Neural progenitor cell (in vitro differentiated cells): ENCODE data around the gene JADE3. TPM values are rescaled to one million over a fixed set of nuclear protein-coding genes. Genes with fewer than 3 reads are reported as not detected.
"Not testable (repeated sequence)": the region's sequence is repeated elsewhere in the genome, so short reads cannot be mapped to it uniquely, and the experiment has no call there.

Experiments used
- DNase-seq: peaks from one replicate; pipeline ENCODE4 v3.0.0-alpha.2; 2016; ENCODE audit warnings: low spot score
- H2AFZ ChIP-seq: fragments of 200-600 bp; sonication (generic); replicated peaks from 2 replicates; pipeline ENCODE4 v1.6.1; 2016; ENCODE audit warnings: antibody characterized with exemption
- H3F3A ChIP-seq: fragments of 200-600 bp; sonication (generic); 2 replicates; pipeline ENCODE4 v1.6.1; 2016; ENCODE audit warnings: antibody characterized with exemption, low read depth
- H3K27ac ChIP-seq: fragments of 200-600 bp; sonication (generic); 2 replicates; pipeline ENCODE4 v1.5.1; 2016; ENCODE audit warnings: mild to moderate bottlenecking
- H3K27me3 ChIP-seq: fragments of 200-600 bp; sonication (generic); 2 replicates; pipeline ENCODE4 v1.6.1; 2016; ENCODE audit warnings: mild to moderate bottlenecking, moderate library complexity
- H3K36me3 ChIP-seq: fragments of 200-600 bp; sonication (generic); 2 replicates; pipeline ENCODE4 v1.5.1; 2016
- H3K4me1 ChIP-seq: fragments of 200-600 bp; sonication (generic); 2 replicates; pipeline ENCODE4 v1.6.1; 2016; ENCODE audit warnings: mixed run types
- H3K4me2 ChIP-seq: fragments of 200-600 bp; sonication (generic); 2 replicates; pipeline ENCODE4 v1.6.1; 2016
- H3K4me3 ChIP-seq: fragments of 200-600 bp; sonication (generic); 2 replicates; pipeline ENCODE4 v1.5.1; 2016
- H3K79me2 ChIP-seq: fragments of 200-600 bp; sonication (generic); 2 replicates; pipeline ENCODE4 v1.6.1; 2016; ENCODE audit warnings: low read depth
- H3K9ac ChIP-seq: fragments of 200-600 bp; sonication (generic); 2 replicates; pipeline ENCODE4 v1.6.1; 2016
- H3K9me3 ChIP-seq: fragments of 200-600 bp; sonication (generic); 2 replicates; pipeline ENCODE4 v1.5.1; 2016; ENCODE audit warnings: low read depth
- H4K20me1 ChIP-seq: fragments of 200-600 bp; sonication (generic); 2 replicates; pipeline ENCODE4 v1.6.1; 2016; ENCODE audit warnings: low read depth
- H3K27ac Mint-ChIP-seq: 3 replicates; pipeline ENCODE4 v1.8.0; 2021; ENCODE audit warnings: mixed read lengths
- H3K27me3 Mint-ChIP-seq: 2 replicates; pipeline ENCODE4 v1.8.0; 2022; ENCODE audit warnings: low read depth, mild to moderate bottlenecking, inconsistent platforms, moderate library complexity, mixed read lengths; ENCODE audit not compliant: insufficient read depth
- H3K36me3 Mint-ChIP-seq: 3 replicates; pipeline ENCODE4 v1.8.0; 2021; ENCODE audit warnings: mixed read lengths
- H3K4me1 Mint-ChIP-seq: 3 replicates; pipeline ENCODE4 v1.8.0; 2021; ENCODE audit warnings: mixed read lengths
- H3K4me3 Mint-ChIP-seq: 3 replicates; pipeline ENCODE4 v1.8.0; 2021; ENCODE audit warnings: mild to moderate bottlenecking, moderate library complexity, mixed read lengths
- H3K9me3 Mint-ChIP-seq: 3 replicates; pipeline ENCODE4 v1.8.0; 2020; ENCODE audit warnings: mixed read lengths
- EZH2 ChIP-seq: fragments of 200-600 bp; sonication (generic); IDR thresholded peaks from 2 replicates; pipeline ENCODE4 v1.6.1; 2017; ENCODE audit warnings: antibody characterized with exemption, mild to moderate bottlenecking, moderate library complexity
- EZH2phosphoT487 ChIP-seq: fragments of 200-600 bp; sonication (generic); IDR thresholded peaks from 2 replicates; pipeline ENCODE4 v1.6.1; 2017; ENCODE audit warnings: antibody characterized with exemption
- total RNA-seq: library from RNA; depleted of rRNA; stranded (reverse); fragments of >200 nt; gene quantifications from 2 replicates; pipeline ENCODE4 v1.2.3, GENCODE V29; 2015; ENCODE audit warnings: low replicate concordance
- TF ChIP-seq, protein P1 (sequence below): fragments of 200-600 bp; sonication (generic); IDR thresholded peaks from 2 replicates; pipeline ENCODE4 v1.5.1; 2017; ENCODE audit warnings: antibody characterized with exemption, mild to moderate bottlenecking

Gene JADE3
- total RNA-seq, 1 donor from 2014 or later, result 28.1 TPM

DNA sequence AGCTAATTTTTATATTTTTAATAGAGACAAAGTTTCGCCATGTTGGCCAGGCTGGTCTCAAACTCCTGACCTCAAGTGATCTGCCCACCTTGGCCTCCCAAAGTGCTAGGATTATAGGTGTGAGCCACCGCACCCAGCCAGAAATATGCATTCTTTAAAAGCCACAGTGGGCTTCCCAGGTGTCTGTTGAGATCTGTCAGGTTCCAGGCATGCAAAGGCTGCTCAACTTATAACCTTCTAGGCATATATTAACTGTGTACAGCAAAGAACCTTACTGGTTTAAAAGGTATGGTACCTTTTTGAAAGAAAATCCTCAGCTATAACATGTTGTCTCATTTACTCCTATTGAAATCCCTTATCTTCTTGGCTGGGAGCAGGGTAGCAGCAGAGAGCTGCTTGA is 42.5 kb downstream of the JADE3 start:
- peaks cover 19% of the 10 kb centered on the region for H3F3A ChIP-seq
- no peak for DNase-seq
- no peak overlapping the region for H3K4me2 ChIP-seq
- H2AFZ ChIP-seq, result no peak overlapping the region
- no peak overlapping the region for H3K4me3 ChIP-seq
- peaks cover 30% of the 10 kb centered on the region for H3K4me1 ChIP-seq
- H3K27ac ChIP-seq, result no peak overlapping the region
- peaks cover 2% of the 10 kb centered on the region for H3K9me3 Mint-ChIP-seq
- H3K79me2 ChIP-seq, result peaks cover 93% of the 10 kb centered on the region
- H3K27ac Mint-ChIP-seq, result peak overlapping the region; percentile 8
- no peaks in the 10 kb centered on the region for H3K36me3 ChIP-seq
- peaks cover 63% of the 10 kb centered on the region for H4K20me1 ChIP-seq
- TF ChIP-seq, protein P1, sequence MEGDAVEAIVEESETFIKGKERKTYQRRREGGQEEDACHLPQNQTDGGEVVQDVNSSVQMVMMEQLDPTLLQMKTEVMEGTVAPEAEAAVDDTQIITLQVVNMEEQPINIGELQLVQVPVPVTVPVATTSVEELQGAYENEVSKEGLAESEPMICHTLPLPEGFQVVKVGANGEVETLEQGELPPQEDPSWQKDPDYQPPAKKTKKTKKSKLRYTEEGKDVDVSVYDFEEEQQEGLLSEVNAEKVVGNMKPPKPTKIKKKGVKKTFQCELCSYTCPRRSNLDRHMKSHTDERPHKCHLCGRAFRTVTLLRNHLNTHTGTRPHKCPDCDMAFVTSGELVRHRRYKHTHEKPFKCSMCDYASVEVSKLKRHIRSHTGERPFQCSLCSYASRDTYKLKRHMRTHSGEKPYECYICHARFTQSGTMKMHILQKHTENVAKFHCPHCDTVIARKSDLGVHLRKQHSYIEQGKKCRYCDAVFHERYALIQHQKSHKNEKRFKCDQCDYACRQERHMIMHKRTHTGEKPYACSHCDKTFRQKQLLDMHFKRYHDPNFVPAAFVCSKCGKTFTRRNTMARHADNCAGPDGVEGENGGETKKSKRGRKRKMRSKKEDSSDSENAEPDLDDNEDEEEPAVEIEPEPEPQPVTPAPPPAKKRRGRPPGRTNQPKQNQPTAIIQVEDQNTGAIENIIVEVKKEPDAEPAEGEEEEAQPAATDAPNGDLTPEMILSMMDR, result no peak
- TF ChIP-seq EZH2 (no peak), EZH2phosphoT487 (no peak)
- H3K36me3 Mint-ChIP-seq, result no peaks in the 10 kb centered on the region
- no peak overlapping the region for H3K9ac ChIP-seq
- no peaks in the 10 kb centered on the region for H3K9me3 ChIP-seq
- H3K27me3 Mint-ChIP-seq, result no peaks in the 10 kb centered on the region
- no peaks in the 10 kb centered on the region for H3K27me3 ChIP-seq
- no peak overlapping the region for H3K4me3 Mint-ChIP-seq
- H3K4me1 Mint-ChIP-seq, result peaks cover 35% of the 10 kb centered on the region

DNA sequence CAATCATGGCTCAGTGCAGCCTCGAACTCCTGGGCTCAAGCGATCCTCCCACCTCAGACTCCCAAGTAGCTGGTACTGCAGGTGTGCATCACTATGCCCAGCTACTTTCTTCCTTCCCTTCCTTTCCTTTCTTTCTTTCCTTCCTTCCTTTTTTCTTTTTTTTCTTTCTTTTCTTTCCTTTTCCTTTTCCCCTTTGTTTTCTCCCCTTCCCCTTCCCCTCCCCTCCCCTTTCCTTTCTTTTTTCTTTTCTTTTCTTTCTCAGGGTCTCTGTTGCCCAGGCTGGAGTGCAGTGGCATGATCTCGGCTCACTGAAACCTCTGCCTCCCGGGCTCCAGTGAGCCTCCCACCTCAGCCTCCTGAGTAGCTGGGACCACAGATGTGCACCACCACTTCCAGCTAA is 44.4 kb downstream of the JADE3 start:
- not testable (repeated sequence) for H3K9me3 Mint-ChIP-seq, H3K27ac ChIP-seq, H3K36me3 ChIP-seq, DNase-seq, H3K4me3 ChIP-seq, H3K9ac ChIP-seq, H3K27me3 Mint-ChIP-seq, H3K36me3 Mint-ChIP-seq, H3K27me3 ChIP-seq, H2AFZ ChIP-seq, H3K4me3 Mint-ChIP-seq, H3K9me3 ChIP-seq, H3K4me2 ChIP-seq, H3K27ac Mint-ChIP-seq
- Histone ChIP-seq H3K79me2 (peaks cover 96% of the 10 kb centered on the region), H3K4me1 (peaks cover 33% of the 10 kb centered on the region), H4K20me1 (peaks cover 73% of the 10 kb centered on the region), H3F3A (peaks cover 19% of the 10 kb centered on the region)
- peaks cover 40% of the 10 kb centered on the region for H3K4me1 Mint-ChIP-seq

DNA sequence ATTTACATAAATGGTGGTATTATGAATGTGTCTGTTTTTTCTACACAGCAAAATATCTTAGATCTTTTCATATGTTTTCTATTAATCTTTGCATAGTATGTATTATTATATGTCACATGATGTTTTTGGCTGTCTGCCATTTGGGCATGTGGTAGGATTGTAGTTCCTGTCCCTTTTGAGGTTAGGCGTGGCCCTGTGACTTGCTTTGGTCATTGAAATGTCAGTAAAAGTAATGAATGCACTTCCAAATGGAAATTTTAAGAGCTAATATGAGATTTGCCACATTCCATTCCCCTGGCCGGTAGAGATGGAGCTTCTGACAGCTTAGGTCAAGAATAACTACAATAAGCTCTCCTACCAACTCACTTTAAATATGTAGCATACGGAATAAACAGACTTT is 45.1 kb downstream of the JADE3 start:
- H3K4me1 Mint-ChIP-seq, result peaks cover 35% of the 10 kb centered on the region
- H3K9me3 Mint-ChIP-seq, result no peaks in the 10 kb centered on the region
- no peak overlapping the region for H3K4me3 Mint-ChIP-seq
- no peaks in the 10 kb centered on the region for H3K27me3 Mint-ChIP-seq
- Histone ChIP-seq H3K9me3 (no peaks in the 10 kb centered on the region), H3K4me2 (no peak overlapping the region), H3K4me3 (no peak overlapping the region), H3K79me2 (peaks cover 96% of the 10 kb centered on the region), H3K27ac (no peak overlapping the region), H2AFZ (no peak overlapping the region), H3F3A (peaks cover 16% of the 10 kb centered on the region), H3K36me3 (no peaks in the 10 kb centered on the region), H3K9ac (no peak overlapping the region), H3K4me1 (peaks cover 29% of the 10 kb centered on the region), H3K27me3 (no peaks in the 10 kb centered on the region), H4K20me1 (peaks cover 73% of the 10 kb centered on the region)
- H3K36me3 Mint-ChIP-seq, result no peaks in the 10 kb centered on the region
- H3K27ac Mint-ChIP-seq, result no peak overlapping the region
- no peak for TF ChIP-seq EZH2
- DNase-seq, result no peak

DNA sequence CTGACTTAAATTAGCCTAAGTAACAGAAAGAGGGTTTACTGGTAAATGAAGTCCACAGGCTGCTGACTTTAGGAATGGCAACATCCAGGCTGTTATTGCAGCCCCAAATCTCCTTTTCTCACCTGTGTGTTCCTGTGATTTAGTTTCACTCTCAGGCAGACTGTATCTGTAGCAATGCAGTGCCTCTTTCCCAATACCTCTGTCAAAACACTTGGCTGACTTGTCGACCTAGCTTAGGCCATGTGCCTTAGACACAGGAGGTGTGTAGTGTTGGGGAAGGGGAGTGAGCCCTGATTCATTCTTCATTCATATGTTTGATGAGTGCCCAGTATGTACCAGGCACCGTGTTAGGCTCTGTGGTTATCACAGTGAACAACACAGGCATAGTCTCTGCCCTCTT is 46.9 kb downstream of the JADE3 start:
- DNase-seq, result no peak
- Histone ChIP-seq H3K4me2 (no peak overlapping the region), H3K79me2 (peaks cover 96% of the 10 kb centered on the region), H3K4me1 (peaks cover 13% of the 10 kb centered on the region), H3K36me3 (no peaks in the 10 kb centered on the region), H4K20me1 (peaks cover 60% of the 10 kb centered on the region), H3K9me3 (no peaks in the 10 kb centered on the region), H3K27ac (no peak overlapping the region), H3K4me3 (no peak overlapping the region), H3K27me3 (no peaks in the 10 kb centered on the region), H3F3A (no peaks in the 10 kb centered on the region), H3K9ac (no peak overlapping the region), H2AFZ (no peak overlapping the region)
- Mint-ChIP-seq H3K4me1 (peaks cover 25% of the 10 kb centered on the region), H3K27ac (no peak overlapping the region), H3K9me3 (no peaks in the 10 kb centered on the region), H3K36me3 (no peaks in the 10 kb centered on the region), H3K4me3 (no peak overlapping the region), H3K27me3 (no peaks in the 10 kb centered on the region)
- TF ChIP-seq, protein P1, result no peak
- TF ChIP-seq EZH2phosphoT487, result no peak
- no peak for TF ChIP-seq EZH2
